NT2/D1 (cell line): ENCODE results near the gene TLR1.

ENCODE experiments used
- SUZ12 ChIP-seq: IDR thresholded peaks from 2 replicates; pipeline ENCODE4 v1.6.1; 2011; ENCODE audit not compliant: insufficient read length, insufficient read depth; ENCODE audit errors: extremely low read depth
- YY1 ChIP-seq: IDR thresholded peaks from 2 replicates; pipeline ENCODE4 v1.6.1; 2011; ENCODE audit not compliant: insufficient read length, insufficient read depth
- ZNF274 ChIP-seq: IDR thresholded peaks from 2 replicates; pipeline ENCODE4 v1.6.1; 2011; ENCODE audit warnings: mild to moderate bottlenecking, low read depth, low read length

GRCh38 chr4:38782452-38783108 lies 22.0 kb downstream of the TLR1 start, which contains the start of gene TLR10:
- TF ChIP-seq YY1 = no peak
- TF ChIP-seq SUZ12 = no peak
- no peak for TF ChIP-seq ZNF274
